OCI-LY1 (cell line): ENCODE results near the gene KRT4.

Experiments
- H2AFZ ChIP-seq: fragments of 200-600 bp; sonication (generic), shearing (Covaris generic); 2 replicates; pipeline ENCODE4 v1.6.0; 2014; ENCODE audit warnings: antibody characterized with exemption, mild to moderate bottlenecking, low read length
- H3F3A ChIP-seq: fragments of 200-600 bp; sonication (generic), shearing (Covaris generic); 2 replicates; pipeline ENCODE4 v1.6.0; 2014; ENCODE audit warnings: mild to moderate bottlenecking, antibody characterized with exemption, low read length, moderate library complexity; ENCODE audit not compliant: insufficient read depth
- H3K27ac ChIP-seq: fragments of 200-600 bp; sonication (generic); 2 replicates; pipeline ENCODE4 v1.5.1; 2014; ENCODE audit warnings: low read length, mixed run types, mild to moderate bottlenecking, low read depth; ENCODE audit not compliant: poor library complexity, severe bottlenecking
- H3K27me3 ChIP-seq: fragments of 200-600 bp; sonication (generic); 2 replicates; pipeline ENCODE4 v1.6.0; 2014; ENCODE audit warnings: antibody characterized with exemption, mild to moderate bottlenecking, low read length, moderate library complexity; ENCODE audit not compliant: insufficient read depth
- H3K36me3 ChIP-seq: fragments of 200-600 bp; sonication (generic); 2 replicates; pipeline ENCODE4 v1.6.1; 2014; ENCODE audit warnings: mild to moderate bottlenecking, antibody characterized with exemption, low read length, moderate library complexity, mixed read lengths; ENCODE audit not compliant: insufficient read depth
- H3K4me1 ChIP-seq: fragments of 200-600 bp; sonication (generic); 2 replicates; pipeline ENCODE4 v1.5.1; 2014; ENCODE audit warnings: mild to moderate bottlenecking, low read length, moderate library complexity; ENCODE audit not compliant: insufficient read depth, severe bottlenecking
- H3K4me2 ChIP-seq: fragments of 200-600 bp; sonication (generic), shearing (Covaris generic); 2 replicates; pipeline ENCODE4 v1.6.1; 2014; ENCODE audit warnings: low read length
- H3K4me3 ChIP-seq: fragments of 200-600 bp; sonication (generic); 2 replicates; pipeline ENCODE4 v1.5.1; 2014; ENCODE audit warnings: low read length, low read depth, mild to moderate bottlenecking, mixed read lengths; ENCODE audit not compliant: poor library complexity, severe bottlenecking
- H3K79me2 ChIP-seq: fragments of 200-600 bp; shearing (Covaris generic); 2 replicates; pipeline ENCODE4 v1.6.1; 2016; ENCODE audit warnings: mixed run types, low read length, mixed read lengths; ENCODE audit not compliant: insufficient read depth
- H3K9ac ChIP-seq: fragments of 200-600 bp; sonication (generic), shearing (Covaris generic); 2 replicates; pipeline ENCODE4 v1.6.1; 2014; ENCODE audit warnings: mild to moderate bottlenecking, low read length, mixed read lengths
- H3K9me2 ChIP-seq: fragments of 200-600 bp; sonication (generic), shearing (Covaris generic); 2 replicates; pipeline ENCODE4 v1.6.1; 2014; ENCODE audit warnings: low read depth, mild to moderate bottlenecking, low read length, mixed read lengths
- H3K9me3 ChIP-seq: fragments of 200-600 bp; shearing (Covaris generic); 2 replicates; pipeline ENCODE4 v1.6.1; 2014; ENCODE audit warnings: low read length, mixed read lengths
- H4K20me1 ChIP-seq: fragments of 200-600 bp; sonication (generic), shearing (Covaris generic); 2 replicates; pipeline ENCODE4 v1.6.0; 2016; ENCODE audit warnings: mild to moderate bottlenecking, low read length; ENCODE audit not compliant: insufficient read depth
- CTCF ChIP-seq: fragments of 200-600 bp; sonication (generic), shearing (Covaris generic); IDR thresholded peaks from 2 replicates; pipeline ENCODE4 v1.5.1; 2017; ENCODE audit warnings: mild to moderate bottlenecking, antibody characterized with exemption, low read length, moderate library complexity, mixed read lengths
- EZH2 ChIP-seq: fragments of 200-600 bp; sonication (generic), shearing (Covaris generic); IDR thresholded peaks from 2 replicates; pipeline ENCODE4 v1.8.0; 2017; ENCODE audit warnings: borderline replicate concordance, mixed run types, mild to moderate bottlenecking, antibody characterized with exemption, low read length, moderate library complexity, mixed read lengths

Gene KRT4

DNA sequence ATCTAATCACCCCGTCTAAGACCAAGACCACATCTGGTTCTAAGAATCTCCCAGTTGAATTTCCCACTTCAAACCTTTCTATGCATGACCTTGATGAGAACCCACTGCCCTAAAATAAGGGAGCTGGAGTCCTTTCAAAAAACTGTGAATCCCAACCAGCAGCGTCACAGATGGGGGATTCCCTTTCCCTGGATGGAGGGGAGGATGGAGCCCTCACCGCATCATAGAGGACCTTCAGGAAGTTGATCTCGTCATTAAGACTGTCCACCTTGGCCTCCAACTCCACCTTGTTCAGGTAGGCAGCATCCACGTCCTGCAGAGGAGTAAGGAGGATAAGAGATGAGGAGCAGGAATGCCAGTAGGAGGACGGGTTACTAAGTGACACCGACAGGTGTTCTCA, 4.8 kb downstream of the KRT4 start:
- no peaks in the 10 kb centered on the region for H3K9me3 ChIP-seq
- no peaks in the 10 kb centered on the region for H3K36me3 ChIP-seq
- H4K20me1 ChIP-seq, result no peaks in the 10 kb centered on the region
- no peak overlapping the region for H3K4me3 ChIP-seq
- H3K4me2 ChIP-seq, result no peak overlapping the region
- H3K4me1 ChIP-seq, result no peaks in the 10 kb centered on the region
- H3K79me2 ChIP-seq, result no peaks in the 10 kb centered on the region
- H3F3A ChIP-seq, result no peaks in the 10 kb centered on the region
- H3K9me2 ChIP-seq, result no peaks in the 10 kb centered on the region
- no peak for TF ChIP-seq EZH2
- no peak for TF ChIP-seq CTCF
- H3K27ac ChIP-seq, result no peak overlapping the region
- no peak overlapping the region for H3K9ac ChIP-seq
- H3K27me3 ChIP-seq, result peaks cover 3% of the 10 kb centered on the region; the same call in 1 of the 2 replicates
- H2AFZ ChIP-seq, result no peak overlapping the region

GRCh38 chr12:52808573-52809160, 5.2 kb downstream of the KRT4 start:
- no peak for TF ChIP-seq EZH2
- TF ChIP-seq CTCF, result no peak
- Histone ChIP-seq H2AFZ (no peak overlapping the region), H3K9me2 (no peaks in the 10 kb centered on the region), H3K9ac (no peak overlapping the region), H3K4me1 (no peaks in the 10 kb centered on the region), H3K79me2 (no peaks in the 10 kb centered on the region), H4K20me1 (no peaks in the 10 kb centered on the region), H3K27ac (no peak overlapping the region), H3K4me2 (no peak overlapping the region), H3K4me3 (no peak overlapping the region), H3K36me3 (no peaks in the 10 kb centered on the region), H3F3A (no peaks in the 10 kb centered on the region), H3K9me3 (no peaks in the 10 kb centered on the region), H3K27me3 (peaks cover 3% of the 10 kb centered on the region; the same call in 1 of the 2 replicates)

DNA sequence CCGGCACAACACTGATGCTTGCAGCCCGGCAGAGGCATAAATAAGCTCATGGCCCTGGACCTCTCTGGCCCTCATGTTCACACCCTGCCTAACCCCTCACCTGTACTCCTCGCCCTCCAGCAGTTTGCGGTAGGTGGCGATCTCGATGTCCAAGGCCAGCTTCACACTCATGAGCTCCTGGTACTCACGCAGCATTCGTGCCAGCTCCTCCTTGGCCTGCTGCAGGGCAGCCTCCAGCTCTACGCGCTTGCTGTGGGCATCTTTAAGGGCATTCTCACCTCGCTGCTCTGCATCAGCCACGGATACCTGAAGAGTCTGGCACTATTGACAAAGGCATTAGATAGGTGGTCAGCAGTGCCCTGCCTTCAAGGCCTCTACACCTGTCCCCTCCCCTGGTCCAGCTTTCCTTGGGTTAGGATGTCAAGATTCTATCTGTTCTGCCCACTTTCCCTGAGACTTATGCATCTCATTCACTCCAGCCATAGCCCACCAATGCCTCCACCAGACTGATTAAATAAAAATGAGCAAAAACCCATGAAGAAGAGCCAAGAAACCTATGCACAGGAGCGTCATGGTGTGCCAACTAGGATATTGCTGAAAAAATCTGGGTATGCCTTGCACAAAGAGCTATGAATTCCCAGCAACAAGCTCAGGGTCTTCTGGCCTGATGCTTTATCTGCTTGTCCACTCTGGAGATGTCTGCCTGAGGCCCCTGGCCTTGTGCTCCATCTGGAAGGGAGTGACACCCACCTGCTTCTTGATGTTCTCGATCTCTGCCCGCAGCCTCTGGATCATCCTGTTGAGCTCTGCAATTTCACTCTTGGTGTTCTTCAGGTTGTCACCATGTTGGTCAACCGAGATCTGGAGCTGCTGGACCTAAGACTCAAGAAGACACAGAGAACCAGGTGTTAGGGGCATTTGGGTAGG, 6.1 kb downstream of the KRT4 start:
- Histone ChIP-seq H3K9me3 (no peaks in the 10 kb centered on the region), H3K4me1 (no peaks in the 10 kb centered on the region), H3K9ac (no peak overlapping the region), H3K27ac (no peak overlapping the region), H3F3A (no peaks in the 10 kb centered on the region), H3K4me2 (no peak overlapping the region), H3K27me3 (peaks cover 3% of the 10 kb centered on the region; the same call in 1 of the 2 replicates), H3K9me2 (no peaks in the 10 kb centered on the region), H3K36me3 (no peaks in the 10 kb centered on the region), H3K79me2 (no peaks in the 10 kb centered on the region), H4K20me1 (no peaks in the 10 kb centered on the region), H3K4me3 (no peak overlapping the region), H2AFZ (no peak overlapping the region)
- TF ChIP-seq EZH2 (no peak), CTCF (no peak)
